Epidermal melanocyte (primary cell): ENCODE results near the gene BAIAP2.
A peak's percentile ranks its signal among the peaks of the same experiment; 100 is the strongest.

Experiments used
- DNase-seq: peaks from one replicate; pipeline ENCODE4 v3.0.0; 2011; ENCODE audit warnings: low spot score; ENCODE audit not compliant: insufficient read length

The BAIAP2 gene

GRCh38 chr17:81050645-81051625, 16.0 kb downstream of the BAIAP2 start:
- DNase-seq, result no peak

GRCh38 chr17:81052199-81052997, 17.4 kb downstream of the BAIAP2 start:
- DNase-seq, result no peak

GRCh38 chr17:81053041-81053970, 18.4 kb downstream of the BAIAP2 start:
- no peak for DNase-seq

GRCh38 chr17:81054308-81054707, 19.4 kb downstream of the BAIAP2 start:
- no peak for DNase-seq

GRCh38 chr17:81054881-81055370, 20.0 kb downstream of the BAIAP2 start:
- no peak for DNase-seq

- DNase-seq, result no peak
Observed at GRCh38 chr17:81056312-81056711, 21.4 kb downstream of the BAIAP2 start.

- peak; percentile 88 for DNase-seq
Observed at GRCh38 chr17:81057079-81057730, 22.3 kb downstream of the BAIAP2 start.

- no peak for DNase-seq
Observed at GRCh38 chr17:81057777-81058176, 22.8 kb downstream of the BAIAP2 start.

GRCh38 chr17:81058263-81058871, 23.4 kb downstream of the BAIAP2 start:
- DNase-seq, result no peak

- DNase-seq, result no peak
Observed at GRCh38 chr17:81059026-81059425, 24.1 kb downstream of the BAIAP2 start.

GRCh38 chr17:81060416-81060815, 25.5 kb downstream of the BAIAP2 start:
- no peak for DNase-seq

GRCh38 chr17:81061027-81061735, 26.2 kb downstream of the BAIAP2 start:
- DNase-seq, result no peak

- no peak for DNase-seq
Observed at GRCh38 chr17:81062014-81062780, 27.2 kb downstream of the BAIAP2 start.

GRCh38 chr17:81063106-81064093, 28.4 kb downstream of the BAIAP2 start:
- DNase-seq, result no peak

GRCh38 chr17:81064678-81065475, 29.9 kb downstream of the BAIAP2 start:
- DNase-seq, result no peak

GRCh38 chr17:81065500-81065899, 30.5 kb downstream of the BAIAP2 start:
- no peak for DNase-seq

GRCh38 chr17:81066072-81066471, 31.1 kb downstream of the BAIAP2 start:
- DNase-seq, result no peak
